IPS DF 4.7 (cell line): ENCODE measurements around the gene OAF.
"Not testable (repeated sequence)": the region's sequence is repeated elsewhere in the genome, so short reads cannot be mapped to it uniquely, and the experiment has no call there.

Source experiments
- DNase-seq: peaks from one replicate; pipeline ENCODE4 v3.0.0-alpha.2; 2013; ENCODE audit warnings: low spot score; ENCODE audit errors: extremely low read depth

OAF gene

GRCh38 chr11:120240866-120241265, 30.0 kb downstream of the OAF start:
- DNase-seq, result no peak

- no peak for DNase-seq
These were observed 30.4 kb downstream of the OAF start for GRCh38 chr11:120241277-120241676.

GRCh38 chr11:120243221-120243620, 32.4 kb downstream of the OAF start:
- no peak for DNase-seq

GRCh38 chr11:120244476-120245365, 33.9 kb downstream of the OAF start:
- DNase-seq, result no peak

GRCh38 chr11:120245434-120245833, 34.6 kb downstream of the OAF start:
- DNase-seq, result no peak

- no peak for DNase-seq
These were observed 37.9 kb downstream of the OAF start for GRCh38 chr11:120248551-120249278.

- no peak for DNase-seq
These were observed 38.7 kb downstream of the OAF start for GRCh38 chr11:120249279-120250262.

GRCh38 chr11:120253377-120253776, 42.5 kb downstream of the OAF start:
- DNase-seq, result not testable (repeated sequence)

GRCh38 chr11:120254788-120255518, 44.1 kb downstream of the OAF start:
- DNase-seq, result peak; percentile 80

- DNase-seq, result no peak
These were observed 44.7 kb downstream of the OAF start for GRCh38 chr11:120255519-120255866.

GRCh38 chr11:120256178-120256577, 45.3 kb downstream of the OAF start:
- DNase-seq, result no peak

- no peak for DNase-seq
These were observed 45.9 kb downstream of the OAF start for GRCh38 chr11:120256779-120257178.

- no peak for DNase-seq
These were observed 46.5 kb downstream of the OAF start for GRCh38 chr11:120257346-120257745.

GRCh38 chr11:120258661-120259060, 47.8 kb downstream of the OAF start:
- DNase-seq, result no peak

GRCh38 chr11:120259241-120259640, 48.4 kb downstream of the OAF start:
- no peak for DNase-seq

GRCh38 chr11:120259988-120260565, 49.2 kb downstream of the OAF start:
- DNase-seq, result no peak

GRCh38 chr11:120260616-120261015, 49.8 kb downstream of the OAF start:
- no peak for DNase-seq

GRCh38 chr11:120261321-120261720, 50.5 kb downstream of the OAF start:
- DNase-seq, result no peak

GRCh38 chr11:120261931-120262330, 51.1 kb downstream of the OAF start:
- DNase-seq, result no peak

GRCh38 chr11:120267319-120267718, 56.5 kb downstream of the OAF start:
- DNase-seq, result no peak
